Body of pancreas (tissue), 4 donors: ENCODE data around the gene ANO2.

Source experiments
- CTCF ChIP-seq, 7 experiments: fragments of 450-650 bp in 4 of 7; fragments of 200-600 bp in 3 of 7; sonication (generic) in 3 of 7; IDR thresholded peaks; one replicate each; pipeline ENCODE4 v1.5.1; 2016 to 2019; ENCODE audit warnings: antibody characterized with exemption in 7 of 7
- POLR2A ChIP-seq, 3 donors: fragments of 450-650 bp; IDR thresholded peaks; one replicate each; pipeline ENCODE4 v1.6.1; 2016; ENCODE audit warnings: antibody characterized with exemption in 3 of 3, mild to moderate bottlenecking in 2 of 3

- TF ChIP-seq POLR2A (IDR thresholded peaks at IDR 0.05) = no peak
- no peak for TF ChIP-seq CTCF (IDR thresholded peaks at IDR 0.05)
These were observed 357.3 kb downstream of the ANO2 start for GRCh38 chr12:5587711-5588121.
